GM18861 (cell line): ENCODE measurements around the gene XYLT1.
"Not testable (repeated sequence)": the region's sequence is repeated elsewhere in the genome, so short reads cannot be mapped to it uniquely, and the experiment has no call there.

ENCODE experiments used
- ATAC-seq: cut with Tn5 transposase; IDR thresholded peaks from one replicate; pipeline ENCODE4 v1.9.1; 2021; ENCODE audit not compliant: unreplicated experiment

The XYLT1 gene

DNA sequence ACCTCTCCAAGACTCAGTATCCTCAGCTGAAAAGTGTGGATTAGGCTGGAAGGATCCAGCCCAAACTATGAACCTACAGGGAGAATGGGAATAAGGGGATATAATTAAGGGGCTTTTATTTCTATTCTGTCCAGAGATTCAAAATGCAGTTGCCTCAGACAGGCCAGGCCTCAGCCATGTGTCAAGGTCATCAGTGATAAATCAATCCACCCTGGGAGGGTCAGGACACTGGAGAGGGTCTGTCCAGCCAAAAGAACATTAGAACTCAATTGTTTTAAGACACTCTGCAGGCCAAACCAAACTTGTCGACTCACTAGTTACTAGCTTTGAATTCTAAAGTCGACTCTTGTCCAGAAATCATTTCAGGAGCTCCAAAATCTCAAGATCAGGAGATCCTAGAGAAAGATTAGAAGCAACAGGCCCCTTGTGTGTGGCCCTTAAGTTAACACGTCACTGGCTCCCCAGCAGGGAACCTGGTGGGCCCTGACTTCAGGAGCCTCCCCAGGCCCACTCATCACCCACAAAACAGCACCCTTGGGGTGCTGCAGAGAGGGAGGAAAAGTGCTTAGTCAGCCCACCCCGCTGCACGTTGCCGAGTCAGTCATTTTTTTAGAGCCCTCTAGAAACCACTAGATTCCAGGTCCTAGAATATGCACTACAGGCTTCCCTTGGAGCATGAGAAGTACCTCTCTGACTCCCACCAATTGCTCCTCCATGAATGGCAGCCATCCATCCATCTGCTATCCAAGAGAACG is 156.8 kb downstream of the XYLT1 start:
- ATAC-seq: no peak

- no peak for ATAC-seq
Measured at GRCh38 chr16:17313085-17313611, 157.6 kb downstream of the XYLT1 start.

DNA sequence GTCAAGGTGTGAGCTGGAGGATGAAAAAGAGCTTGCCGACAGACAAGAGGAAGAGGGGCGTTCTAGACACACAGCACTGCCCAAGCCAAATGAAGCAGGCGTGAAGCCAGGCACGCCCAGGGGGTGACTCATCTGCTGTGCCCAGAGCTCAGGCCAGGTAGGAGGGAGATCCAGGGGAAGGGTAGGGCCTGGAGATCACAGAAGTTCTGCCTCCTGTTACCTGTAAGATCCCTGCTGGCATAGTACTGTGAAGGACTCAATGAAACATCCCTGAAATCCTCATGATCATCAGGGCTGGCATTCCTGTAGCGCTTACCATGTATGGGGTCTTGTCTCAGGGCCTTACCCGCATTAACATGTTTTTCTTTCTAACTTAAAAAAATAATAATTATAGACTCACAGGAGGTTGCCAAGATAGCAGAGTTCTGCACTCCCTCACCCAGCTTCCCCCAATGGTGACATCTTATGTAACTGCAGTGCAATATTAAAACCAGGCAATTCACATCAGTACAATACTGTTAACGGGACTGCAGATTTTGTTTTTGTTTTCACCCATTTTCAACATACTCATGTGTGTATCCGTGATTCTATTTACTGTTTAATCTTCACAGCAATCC is 158.6 kb downstream of the XYLT1 start:
- ATAC-seq: no peak

DNA sequence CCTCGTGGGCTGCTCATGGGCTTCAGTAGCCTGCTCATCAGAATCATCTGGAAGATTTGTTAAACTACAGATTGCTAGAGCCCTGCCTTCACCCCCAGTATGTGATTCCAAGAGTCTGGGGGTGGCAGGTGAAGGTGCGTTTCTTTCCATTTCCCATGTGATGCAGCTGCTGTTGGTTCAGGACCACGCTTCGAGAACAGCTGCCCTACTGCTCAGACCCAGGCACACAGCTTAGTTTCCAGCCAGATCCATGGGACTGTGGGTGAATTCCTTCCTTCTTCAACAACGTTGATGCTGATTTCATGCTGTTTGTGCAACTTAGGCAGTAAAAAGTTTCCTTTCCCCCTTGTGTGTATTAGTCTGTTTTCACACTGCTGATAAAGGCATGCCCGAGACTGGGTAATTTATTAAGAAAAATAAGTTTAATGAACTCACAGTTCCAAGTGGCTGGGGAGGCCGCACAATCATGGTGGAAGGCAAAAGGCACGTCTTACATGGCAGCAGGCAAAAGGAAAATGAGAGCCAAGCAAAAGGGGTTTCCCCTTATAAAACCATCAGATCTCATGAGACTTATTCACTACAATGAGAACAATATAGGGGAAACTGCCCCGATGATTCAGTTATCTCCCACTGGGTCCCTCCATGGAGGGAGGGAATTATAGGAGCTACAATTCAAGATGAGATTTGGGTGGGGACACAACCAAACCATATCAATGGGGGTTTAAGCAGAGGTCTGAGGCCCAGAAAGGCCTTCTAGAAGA is 159.2 kb downstream of the XYLT1 start:
- no peak for ATAC-seq

DNA sequence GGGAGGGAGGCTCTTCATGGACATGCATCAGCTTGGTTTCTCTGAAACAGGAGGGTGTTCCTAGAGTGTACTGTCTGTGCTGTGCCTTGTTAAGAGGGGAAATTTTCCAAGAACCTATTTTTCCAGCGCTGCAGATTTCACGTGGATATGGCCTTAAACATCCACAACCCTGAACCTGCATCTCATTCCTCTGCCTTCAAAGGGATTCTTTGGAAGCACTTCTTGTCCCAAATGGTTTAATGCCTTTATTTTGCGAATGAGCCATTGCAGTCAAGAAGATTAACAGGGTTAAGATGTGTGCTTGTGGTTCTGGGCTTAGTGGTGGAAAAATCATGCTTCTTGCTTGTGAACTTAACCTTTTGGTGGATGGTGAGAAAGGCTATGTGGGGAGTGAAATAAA is 161.2 kb downstream of the XYLT1 start:
- ATAC-seq: no peak

GRCh38 chr16:17308186-17308585 is 162.6 kb downstream of the XYLT1 start:
- no peak for ATAC-seq

- ATAC-seq: no peak
Measured at GRCh38 chr16:17307504-17307903, 163.3 kb downstream of the XYLT1 start.

DNA sequence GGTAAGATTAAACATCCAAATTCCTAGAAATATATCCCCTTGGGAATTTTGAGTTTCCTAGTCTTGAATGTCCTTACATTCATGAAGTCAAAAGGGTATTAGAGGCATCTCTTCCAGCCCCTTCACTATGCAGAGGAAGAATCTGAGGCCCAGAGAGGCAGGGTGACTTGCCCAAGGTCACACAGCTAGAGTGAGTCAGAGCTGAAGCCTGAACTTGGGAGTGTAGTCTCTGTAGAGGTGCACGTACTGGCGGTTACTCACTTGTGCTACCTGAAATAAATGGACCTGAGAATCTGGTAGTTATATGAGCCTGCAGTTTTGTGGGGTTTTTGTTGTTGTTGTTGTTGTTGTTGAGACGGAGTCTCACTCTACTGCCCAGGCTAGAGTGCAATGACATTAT is 164.0 kb downstream of the XYLT1 start:
- ATAC-seq: no peak

GRCh38 chr16:17306211-17306610 is 164.5 kb downstream of the XYLT1 start:
- ATAC-seq: not testable (repeated sequence)

DNA sequence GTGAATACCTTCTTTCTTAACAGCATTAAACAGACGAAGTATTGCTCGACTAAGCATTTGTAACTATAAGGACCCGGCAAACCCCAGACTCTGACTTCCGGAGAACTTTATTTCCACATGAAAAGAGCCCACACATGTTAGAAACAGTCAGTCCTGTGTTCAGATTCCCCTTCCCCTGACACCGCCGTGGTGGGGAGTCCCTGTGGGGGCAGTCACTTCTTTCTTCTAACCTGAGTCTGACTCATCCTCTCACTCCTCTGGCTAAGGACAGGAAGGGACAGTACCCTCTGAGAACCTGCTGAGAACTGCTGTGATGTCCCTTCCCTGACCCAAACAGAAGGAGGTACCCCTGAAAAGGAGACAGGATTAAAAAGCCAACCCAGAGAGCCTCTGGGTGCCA is 165.1 kb downstream of the XYLT1 start:
- no peak for ATAC-seq

DNA sequence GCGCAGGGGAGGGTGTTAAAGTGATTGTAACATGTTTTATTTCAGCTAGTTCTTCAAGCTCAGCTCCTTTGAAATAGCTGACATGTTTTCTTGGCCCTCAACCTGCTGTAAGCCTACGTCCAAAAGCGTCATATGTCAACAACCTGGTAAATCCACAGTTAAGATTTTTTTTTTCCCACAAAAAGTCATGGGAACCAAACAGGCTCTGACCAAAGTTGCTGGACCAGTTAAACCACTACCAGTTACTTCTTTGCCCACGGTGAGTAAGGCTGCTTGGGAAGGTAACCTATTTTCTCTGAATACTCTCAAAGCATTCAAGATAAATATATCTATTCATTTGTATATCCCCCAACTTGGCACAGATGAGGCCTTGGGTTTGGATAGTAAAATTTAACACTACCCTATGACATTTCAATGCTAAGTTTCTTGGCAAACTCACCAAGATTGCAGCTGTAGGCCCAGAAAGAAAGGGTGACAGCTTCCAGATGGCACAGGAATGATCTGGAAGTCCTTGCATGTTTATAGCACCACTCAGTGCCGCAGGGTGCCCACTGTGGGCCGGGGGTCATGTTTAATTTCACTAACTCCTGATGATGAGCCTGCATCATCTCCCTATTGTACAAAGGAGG is 166.2 kb downstream of the XYLT1 start:
- ATAC-seq: no peak

DNA sequence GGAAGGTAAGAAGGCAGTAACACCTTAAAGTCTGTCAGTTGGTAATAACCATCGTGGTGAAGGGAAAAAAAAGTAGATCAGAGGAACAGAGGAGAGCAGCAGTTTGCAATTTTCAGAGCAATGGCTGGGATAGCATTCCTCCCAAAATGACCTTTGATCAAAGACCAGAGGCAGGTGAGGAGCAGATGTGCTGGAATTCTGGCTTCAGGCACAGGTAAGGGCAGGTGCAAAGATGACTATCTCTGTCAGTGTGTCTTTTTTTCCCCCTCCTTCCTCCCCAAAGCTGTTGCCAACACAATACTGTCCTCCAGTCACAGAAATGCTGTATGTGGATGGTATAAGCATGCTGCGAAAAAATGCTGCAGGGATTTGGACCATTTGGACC is 166.7 kb downstream of the XYLT1 start:
- no peak for ATAC-seq

GRCh38 chr16:17303101-17303500 is 167.7 kb downstream of the XYLT1 start:
- no peak for ATAC-seq

GRCh38 chr16:17302620-17303019 is 168.1 kb downstream of the XYLT1 start:
- ATAC-seq: no peak

GRCh38 chr16:17302214-17302613 is 168.5 kb downstream of the XYLT1 start:
- ATAC-seq: no peak

DNA sequence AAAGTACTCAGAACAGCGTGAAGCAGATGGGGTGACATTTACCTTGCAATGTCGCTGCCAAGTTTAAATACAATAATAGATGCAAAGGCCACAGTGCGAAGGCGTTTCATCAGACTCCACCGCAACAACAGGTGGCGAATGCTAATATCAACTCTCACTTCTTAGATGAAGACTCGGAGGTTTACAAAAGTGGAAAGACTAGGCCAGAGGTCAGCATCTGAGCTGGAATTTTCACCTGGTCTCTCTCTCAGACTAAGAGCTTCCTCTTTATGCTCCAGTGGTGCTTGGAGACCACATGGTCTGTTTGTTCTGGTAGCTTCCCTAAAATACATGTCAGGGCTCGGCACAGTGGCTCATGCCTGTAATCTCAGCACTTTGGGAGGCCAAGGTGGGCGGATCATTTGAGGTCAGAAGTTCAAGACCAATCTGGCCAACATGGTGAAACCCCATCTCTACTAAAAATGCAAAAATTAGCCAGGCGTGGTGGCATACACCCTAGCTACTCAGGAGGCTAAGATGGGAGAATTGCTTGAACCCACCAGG is 169.1 kb downstream of the XYLT1 start:
- peak; percentile 93 for ATAC-seq

DNA sequence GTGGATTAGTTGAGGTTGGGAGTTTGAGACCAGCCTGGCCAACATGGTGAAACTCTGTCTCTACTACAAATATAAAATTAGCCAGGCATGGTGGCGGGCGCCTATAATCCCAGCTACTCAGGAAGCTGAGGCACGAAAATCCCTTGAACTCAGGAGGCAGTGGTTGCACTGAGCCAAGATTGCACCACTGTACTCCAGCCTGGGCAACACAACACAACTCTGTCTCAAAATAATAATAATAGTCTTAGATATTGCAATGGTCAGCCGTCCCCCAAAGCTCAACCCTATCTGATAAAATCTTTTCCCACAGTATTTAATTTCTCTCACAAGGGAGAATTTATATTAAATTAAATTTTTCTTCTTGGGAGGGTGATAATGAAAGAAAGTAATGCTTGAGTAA is 169.6 kb downstream of the XYLT1 start:
- ATAC-seq: no peak

GRCh38 chr16:17299790-17300189 is 171.0 kb downstream of the XYLT1 start:
- ATAC-seq: no peak

- no peak for ATAC-seq
Measured at GRCh38 chr16:17298238-17298637, 172.5 kb downstream of the XYLT1 start.

DNA sequence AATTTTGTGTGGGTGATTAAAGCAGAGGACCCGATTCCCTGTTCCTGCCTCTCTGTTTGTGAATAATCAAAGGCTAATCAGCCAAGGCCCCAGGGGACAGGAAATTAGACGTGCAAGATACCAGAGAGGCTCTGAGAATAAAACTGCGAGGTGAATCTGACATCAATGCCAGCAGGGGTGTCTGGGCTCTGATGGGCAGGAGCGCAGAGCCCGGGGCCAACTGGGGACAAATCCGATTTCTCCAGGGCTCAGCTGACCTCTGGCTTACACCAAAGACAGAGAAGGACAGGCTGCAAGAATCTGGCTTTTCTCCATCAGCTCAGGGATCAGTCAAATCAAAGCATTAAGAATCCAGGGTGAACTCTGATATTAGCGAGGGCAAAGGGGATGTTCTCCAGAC is 174.3 kb downstream of the XYLT1 start:
- no peak for ATAC-seq

- ATAC-seq: no peak
Measured at GRCh38 chr16:17295948-17296347, 174.8 kb downstream of the XYLT1 start.
